HG03135 (cell line): Measurements from ENCODE around the gene MAGI1.

Source experiments
- ATAC-seq: cut with Tn5 transposase; IDR thresholded peaks from one replicate; pipeline ENCODE4 v1.9.1; 2021; ENCODE audit warnings: mild to moderate bottlenecking, moderate library complexity; ENCODE audit not compliant: unreplicated experiment

MAGI1 gene

GRCh38 chr3:65776494-65776893 is 262.2 kb downstream of the MAGI1 start:
- no peak for ATAC-seq

DNA sequence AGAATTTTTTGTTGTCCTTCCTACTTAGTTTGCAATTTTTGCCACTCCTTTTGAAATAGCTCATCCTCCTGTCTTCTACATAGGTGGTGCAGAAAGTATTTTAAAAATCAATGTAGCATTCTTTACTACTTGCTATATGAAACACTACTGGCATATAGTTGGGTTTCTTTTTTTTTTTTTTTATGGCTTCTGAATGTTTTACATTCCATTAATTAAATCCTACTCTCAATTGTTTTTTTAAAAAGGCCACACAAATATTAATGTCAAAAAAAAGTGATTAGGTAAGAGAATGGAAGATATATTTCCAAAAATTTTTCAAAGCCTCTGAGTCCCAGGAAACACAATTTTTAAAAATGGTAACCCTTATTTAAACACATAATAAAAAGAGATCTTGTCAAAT is 262.6 kb downstream of the MAGI1 start:
- no peak for ATAC-seq

GRCh38 chr3:65772758-65773157 is 266.0 kb downstream of the MAGI1 start:
- ATAC-seq = no peak

DNA sequence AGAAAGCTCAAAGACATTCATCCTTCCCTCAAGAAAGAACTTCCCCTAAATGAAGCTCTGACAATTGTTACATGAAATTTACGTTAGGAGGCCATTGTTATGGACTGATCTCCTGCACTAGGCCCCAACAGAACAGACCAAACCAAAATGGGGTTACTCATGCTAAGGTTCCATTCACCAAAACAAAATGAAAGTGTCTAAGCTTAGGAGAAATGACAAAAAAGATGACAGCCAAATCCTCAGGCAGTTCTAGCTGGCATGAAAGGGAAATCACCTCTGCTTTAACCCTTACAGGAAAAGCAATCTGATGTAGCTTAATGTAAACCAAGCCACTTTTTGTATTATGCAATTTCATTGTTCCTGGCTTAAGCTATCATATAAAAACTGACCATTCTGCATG is 271.2 kb downstream of the MAGI1 start:
- no peak for ATAC-seq

DNA sequence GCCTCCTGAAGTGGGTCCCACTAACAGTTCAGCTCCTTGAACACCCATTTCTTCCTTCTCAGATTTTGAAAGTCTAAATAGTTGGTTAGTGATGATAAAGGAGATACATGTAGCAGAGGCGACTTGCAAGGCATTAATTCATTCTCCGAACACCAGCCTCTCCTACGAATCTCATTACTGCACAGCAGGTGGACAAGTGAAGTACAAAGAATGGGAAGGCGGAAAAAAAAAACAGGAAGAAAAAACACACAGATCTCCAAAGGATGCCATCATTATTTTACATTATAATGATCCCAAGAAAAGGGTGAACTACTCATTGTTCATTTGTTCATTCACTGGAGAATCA is 276.5 kb downstream of the MAGI1 start:
- no peak for ATAC-seq

- ATAC-seq = no peak
Measured at GRCh38 chr3:65761446-65762234, 277.1 kb downstream of the MAGI1 start.

DNA sequence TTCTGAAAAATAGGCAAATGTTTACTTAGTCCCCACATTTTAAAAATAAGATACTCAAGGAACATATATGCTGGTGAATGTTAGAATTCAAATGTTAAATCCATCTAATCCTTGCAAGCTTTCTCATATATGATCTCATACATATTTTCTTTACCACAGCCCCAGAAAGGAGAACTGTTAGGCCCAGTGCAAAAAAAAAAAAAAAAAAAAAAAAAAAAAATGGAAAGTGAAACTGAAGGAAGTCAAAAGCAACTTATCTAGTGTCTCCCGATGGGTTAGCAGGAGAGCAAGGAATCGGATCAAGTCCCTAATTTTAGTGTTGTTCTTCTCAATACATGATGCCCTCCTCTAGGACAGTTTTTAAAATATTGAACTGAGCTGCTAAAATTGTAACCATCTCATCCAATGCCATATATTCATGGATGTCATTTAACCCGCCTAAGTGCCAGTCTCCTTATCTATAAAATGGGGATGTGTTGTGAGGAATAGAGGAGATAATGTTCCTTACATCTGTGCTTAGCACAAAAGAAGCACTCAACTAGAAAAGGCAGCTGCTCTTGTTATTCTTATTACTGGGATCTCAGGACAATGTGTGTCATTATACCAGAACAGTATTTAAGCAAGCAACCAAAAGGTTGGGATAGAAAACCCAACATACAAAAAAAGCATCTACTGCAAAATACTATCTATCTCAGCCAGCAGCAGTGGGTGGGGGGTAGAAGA is 279.7 kb downstream of the MAGI1 start:
- ATAC-seq = no peak

GRCh38 chr3:65758438-65758837 is 280.3 kb downstream of the MAGI1 start:
- ATAC-seq = no peak

- ATAC-seq = no peak
Measured at GRCh38 chr3:65752636-65753035, 286.1 kb downstream of the MAGI1 start.

- ATAC-seq = no peak
Measured at GRCh38 chr3:65751123-65751700, 287.5 kb downstream of the MAGI1 start.

DNA sequence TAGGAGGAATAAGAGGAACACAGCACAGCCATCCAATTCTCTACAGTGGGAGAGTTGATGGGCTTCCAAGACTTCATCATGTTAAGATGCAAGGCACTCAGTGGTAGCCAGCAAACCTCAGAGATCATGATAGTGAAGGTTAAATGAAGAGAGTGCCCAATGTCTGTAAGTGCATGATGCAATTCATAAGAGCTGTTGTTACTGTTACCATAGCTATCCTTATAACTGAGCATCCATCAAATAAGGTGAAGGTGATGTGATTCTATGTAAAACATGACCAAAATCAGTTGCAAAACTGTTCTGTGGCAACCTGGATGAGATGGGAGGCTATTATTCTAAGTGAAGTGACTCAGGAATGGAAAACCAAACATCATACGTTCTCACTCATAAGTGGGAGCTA is 289.7 kb downstream of the MAGI1 start:
- ATAC-seq = no peak

DNA sequence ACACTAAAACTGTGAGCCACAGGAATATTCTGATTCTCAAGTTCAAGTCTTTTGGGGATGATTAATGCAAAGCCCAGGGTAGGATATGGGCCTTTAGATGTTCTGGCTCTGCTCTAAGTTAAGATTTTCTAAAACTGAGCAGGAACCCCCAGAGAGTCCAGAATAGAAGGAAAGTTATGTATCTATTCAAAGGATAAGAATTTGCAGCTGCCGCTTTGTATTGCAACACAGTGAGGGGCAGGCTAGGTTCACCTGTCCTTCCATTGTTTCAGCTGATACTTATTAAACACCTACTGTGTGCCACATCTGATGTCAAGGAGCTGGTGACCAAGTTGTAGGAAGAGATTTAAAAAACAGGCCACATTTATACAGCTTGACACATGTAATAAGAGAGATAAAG is 290.4 kb downstream of the MAGI1 start:
- ATAC-seq = no peak

- no peak for ATAC-seq
Measured at GRCh38 chr3:65746848-65747247, 291.9 kb downstream of the MAGI1 start.

DNA sequence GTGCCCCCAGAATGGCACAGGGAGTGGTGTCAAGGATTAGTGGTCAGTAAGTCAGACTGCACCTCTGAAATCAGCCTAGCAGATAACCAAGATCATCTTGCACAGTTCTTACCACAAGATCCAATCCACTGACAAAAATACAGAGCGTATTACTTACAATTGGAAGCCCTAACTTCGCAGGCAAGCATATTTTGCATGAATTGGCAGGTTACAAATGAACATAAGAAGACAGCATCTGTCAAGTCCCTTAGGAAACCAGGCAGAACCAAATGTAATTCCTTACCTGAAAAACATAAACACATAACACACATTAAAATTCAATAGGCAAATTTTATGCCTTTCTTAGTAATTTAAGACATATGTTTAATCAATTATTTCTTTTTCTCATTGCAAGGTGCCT is 293.4 kb downstream of the MAGI1 start:
- ATAC-seq = no peak

DNA sequence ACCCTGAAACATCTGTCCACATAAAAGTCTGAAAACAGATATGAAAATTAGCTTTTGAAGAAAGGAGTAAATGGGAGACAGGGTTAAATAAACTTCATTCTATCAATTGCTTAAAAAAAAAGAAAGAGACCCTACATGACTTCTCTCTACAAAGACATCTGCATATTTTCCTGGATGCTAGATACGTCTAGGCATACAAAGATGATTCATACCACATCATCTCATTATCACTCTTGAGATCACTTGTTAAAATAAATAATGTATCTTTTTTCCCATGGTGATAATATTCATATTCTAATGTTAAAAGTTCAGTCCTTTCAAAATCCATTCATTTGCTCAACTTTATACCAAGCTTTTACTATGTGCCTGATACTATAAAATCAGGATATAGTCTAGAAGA is 295.8 kb downstream of the MAGI1 start:
- no peak for ATAC-seq

GRCh38 chr3:65741540-65741939 is 297.2 kb downstream of the MAGI1 start:
- no peak for ATAC-seq

DNA sequence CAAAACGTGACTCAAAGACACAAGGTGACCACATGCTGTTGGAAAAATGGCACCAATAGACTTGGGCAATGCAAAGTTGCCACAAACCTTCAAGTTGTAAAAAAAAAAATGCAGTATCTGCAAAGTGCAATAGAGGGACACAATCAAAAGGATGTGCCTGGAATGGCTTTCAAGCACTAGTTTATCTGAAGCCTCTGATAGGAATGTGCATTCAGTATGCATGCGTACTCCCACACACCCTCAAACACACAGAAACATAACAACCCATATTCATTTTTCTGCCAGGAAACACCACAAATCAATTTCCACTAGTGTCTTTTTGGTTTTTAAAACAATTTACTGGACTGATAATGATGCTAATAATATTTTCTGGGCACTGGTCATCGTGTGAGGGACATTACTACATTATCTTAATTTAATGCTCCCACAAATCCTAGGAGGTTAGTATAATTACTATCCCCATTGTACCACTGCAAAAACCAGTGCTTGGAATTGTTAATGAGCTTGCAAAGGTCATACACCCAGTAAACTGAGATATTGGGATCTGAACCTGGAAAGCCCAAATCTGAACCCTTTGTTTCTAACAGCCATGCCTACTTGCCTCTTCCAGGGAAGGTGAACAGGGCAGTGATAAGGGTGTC is 298.7 kb downstream of the MAGI1 start:
- ATAC-seq = no peak

GRCh38 chr3:65734792-65735191 is 303.9 kb downstream of the MAGI1 start:
- no peak for ATAC-seq

- ATAC-seq = no peak
Measured at GRCh38 chr3:65734382-65734781, 304.3 kb downstream of the MAGI1 start.

GRCh38 chr3:65733459-65733858 is 305.3 kb downstream of the MAGI1 start:
- ATAC-seq = no peak

- peak; percentile 89 for ATAC-seq
Measured at GRCh38 chr3:65732051-65732935, 306.4 kb downstream of the MAGI1 start.
